GM23248 (cell line): ENCODE results near the gene CPLANE1. TPM values are rescaled to one million over a fixed set of nuclear protein-coding genes. Genes with fewer than 3 reads are reported as not detected.
"Not testable (repeated sequence)": the region's sequence is repeated elsewhere in the genome, so short reads cannot be mapped to it uniquely, and the experiment has no call there.

ENCODE experiments used
- DNase-seq: peaks from one replicate; pipeline ENCODE4 v3.0.0-alpha.2; 2015
- H2AFZ ChIP-seq: fragments of 200-600 bp; sonication (generic); 2 replicates; pipeline ENCODE4 v1.6.1; 2016; ENCODE audit warnings: antibody characterized with exemption
- H3F3A ChIP-seq: fragments of 200-600 bp; sonication (generic); 2 replicates; pipeline ENCODE4 v1.6.1; 2016; ENCODE audit warnings: mild to moderate bottlenecking, antibody characterized with exemption, mixed run types; ENCODE audit not compliant: insufficient read depth
- H3K27ac ChIP-seq: fragments of 200-600 bp; sonication (generic); 2 replicates; pipeline ENCODE4 v1.5.1; 2016; ENCODE audit warnings: mild to moderate bottlenecking
- H3K27me3 ChIP-seq: fragments of 200-600 bp; sonication (generic); replicated peaks from 2 replicates; pipeline ENCODE4 v1.6.1; 2016; ENCODE audit warnings: mild to moderate bottlenecking; ENCODE audit not compliant: insufficient read depth
- H3K36me3 ChIP-seq: fragments of 200-600 bp; sonication (generic); 2 replicates; pipeline ENCODE4 v1.6.1; 2016; ENCODE audit warnings: low read depth, mild to moderate bottlenecking
- H3K4me1 ChIP-seq: fragments of 200-600 bp; sonication (generic); 2 replicates; pipeline ENCODE4 v1.6.1; 2016; ENCODE audit warnings: mild to moderate bottlenecking; ENCODE audit not compliant: insufficient read depth
- H3K4me2 ChIP-seq: fragments of 200-600 bp; sonication (generic); one replicate; pipeline ENCODE4 v1.6.1; 2016; ENCODE audit warnings: mild to moderate bottlenecking; ENCODE audit not compliant: unreplicated experiment
- H3K4me3 ChIP-seq: fragments of 200-600 bp; sonication (generic); 2 replicates; pipeline ENCODE4 v1.5.1; 2016; ENCODE audit warnings: mild to moderate bottlenecking
- H3K79me2 ChIP-seq: fragments of 200-600 bp; sonication (generic); 2 replicates; pipeline ENCODE4 v1.6.1; 2016; ENCODE audit warnings: mild to moderate bottlenecking; ENCODE audit not compliant: insufficient read depth
- H3K9ac ChIP-seq: fragments of 200-600 bp; sonication (generic); 2 replicates; pipeline ENCODE4 v1.6.1; 2016; ENCODE audit warnings: mild to moderate bottlenecking
- H3K9me2 ChIP-seq: fragments of 200-600 bp; sonication (generic); 2 replicates; pipeline ENCODE4 v1.6.1; 2016; ENCODE audit warnings: mixed run types, mild to moderate bottlenecking, moderate library complexity; ENCODE audit not compliant: insufficient read depth
- H3K9me3 ChIP-seq: fragments of 200-600 bp; sonication (generic); one replicate; pipeline ENCODE4 v1.6.1; 2017; ENCODE audit warnings: low read depth
- H4K20me1 ChIP-seq: fragments of 200-600 bp; sonication (generic); 2 replicates; pipeline ENCODE4 v1.6.0; 2016; ENCODE audit not compliant: insufficient read depth
- EZH2 ChIP-seq: fragments of 200-600 bp; sonication (generic); IDR thresholded peaks from 2 replicates; pipeline ENCODE4 v1.6.1; 2018; ENCODE audit warnings: antibody characterized with exemption, mild to moderate bottlenecking; ENCODE audit not compliant: insufficient read depth, poor library complexity, severe bottlenecking
- EZH2phosphoT487 ChIP-seq: fragments of 200-600 bp; sonication (generic); IDR thresholded peaks from 2 replicates; pipeline ENCODE4 v1.6.1; 2018; ENCODE audit warnings: antibody characterized with exemption, moderate library complexity, mild to moderate bottlenecking, low read depth; ENCODE audit not compliant: insufficient read depth
- WGBS, 2 experiments: methylation state at CpG; one replicate each; pipeline ENCODE4 v1.1.6; 2015 to 2017; ENCODE audit warnings: low lambda C conversion rate in 2 of 2, low coverage in 1 of 2; ENCODE audit errors: missing lambda C conversion rate in 2 of 2; 5-methylcytosine and 5-hydroxymethylcytosine counted together
- in situ Hi-C: fragments of 300-500 bp; cut with MboI; formaldehyde crosslinking; loops from 2 replicates; pipeline ENCODE4 v1.15.0; 2020
- polyA plus RNA-seq: library from polyadenylated mRNA; unstranded; fragments of >200 nt; fragmentation: Nextera tagmentation; extraction: Ambion mirVana; gene quantifications from 2 replicates; pipeline ENCODE4 v1.2.1, GENCODE V29; 2016
- total RNA-seq: library from RNA; depleted of rRNA; stranded (reverse); fragments of >200 nt; shearing (Covaris generic); gene quantifications from 2 replicates; pipeline ENCODE4 v1.2.3, GENCODE V29; 2014

Gene CPLANE1
- total and polyA plus RNA-seq, 2 experiments from 2014 or later = 7.5 to 24.6 TPM

DNA sequence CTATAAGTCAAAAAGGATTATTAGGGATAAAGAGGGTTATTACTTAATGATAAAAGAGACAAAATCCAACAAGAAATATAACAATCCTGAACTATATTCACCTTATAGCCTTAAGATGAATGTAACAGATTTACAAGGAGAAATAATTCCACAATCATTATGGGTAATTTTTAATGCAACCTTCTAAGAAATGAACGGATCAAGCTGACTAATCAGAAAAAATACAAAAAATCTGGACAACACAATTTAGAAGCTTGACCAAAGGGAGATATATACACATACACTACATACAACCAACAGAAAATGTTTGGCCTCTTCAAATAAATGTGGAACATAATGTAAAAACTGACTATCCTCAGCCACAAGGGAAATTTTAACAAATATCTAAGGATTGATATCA lies 102.3 kb downstream of the CPLANE1 start:
- Histone ChIP-seq H2AFZ (no peak overlapping the region), H3F3A (no peaks in the 10 kb centered on the region), H3K4me2 (no peak overlapping the region), H3K36me3 (peaks cover 39% of the 10 kb centered on the region), H3K4me1 (no peaks in the 10 kb centered on the region), H3K27me3 (no peaks in the 10 kb centered on the region), H3K4me3 (no peak overlapping the region), H3K9me3 (no peaks in the 10 kb centered on the region), H3K9ac (no peak overlapping the region), H4K20me1 (no peaks in the 10 kb centered on the region), H3K27ac (no peak overlapping the region), H3K9me2 (no peaks in the 10 kb centered on the region), H3K79me2 (no peaks in the 10 kb centered on the region)
- TF ChIP-seq EZH2phosphoT487 (no peak), EZH2 (no peak)
- no peak for DNase-seq
- in situ Hi-C loops = no loop called here
- 93 to 100% methylated on average over 1 of the region's 1 CpG for WGBS, 2 experiments

DNA sequence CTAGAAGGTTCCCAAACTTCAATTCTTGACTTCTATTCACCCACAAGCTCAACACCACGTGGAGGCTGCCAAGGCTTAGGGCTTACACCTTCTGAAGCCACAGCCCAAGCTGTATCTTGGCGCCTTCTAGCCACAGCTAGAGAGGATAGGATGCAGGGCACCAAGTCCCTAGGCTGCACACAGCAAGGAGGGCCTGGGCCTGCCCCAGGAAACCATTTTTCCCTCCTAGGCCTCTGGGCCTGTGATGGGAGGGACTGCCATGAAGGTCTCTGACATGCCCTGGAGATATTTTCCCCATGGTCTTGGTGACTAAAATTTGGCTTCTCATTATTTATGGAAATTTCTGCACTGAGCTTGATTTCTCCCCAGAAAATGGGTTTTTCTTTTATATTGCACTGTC lies 112.5 kb downstream of the CPLANE1 start:
- H3K4me1 ChIP-seq = no peaks in the 10 kb centered on the region; the same call in 1 of the 2 replicates
- H3K27me3 ChIP-seq = no peaks in the 10 kb centered on the region
- H3K36me3 ChIP-seq = peaks cover 27% of the 10 kb centered on the region; the same call in 1 of the 2 replicates
- no peaks in the 10 kb centered on the region for H4K20me1 ChIP-seq
- H3K9ac ChIP-seq = no peak overlapping the region
- H3K4me3 ChIP-seq = no peak overlapping the region
- no peak overlapping the region for H3K4me2 ChIP-seq
- TF ChIP-seq EZH2phosphoT487 (no peak), EZH2 (no peak)
- no peaks in the 10 kb centered on the region for H3F3A ChIP-seq
- no peaks in the 10 kb centered on the region for H3K9me2 ChIP-seq
- no peak overlapping the region for H3K27ac ChIP-seq
- in situ Hi-C loops = no loop called here
- no peaks in the 10 kb centered on the region for H3K9me3 ChIP-seq
- no peak for DNase-seq
- H2AFZ ChIP-seq = no peak overlapping the region
- H3K79me2 ChIP-seq = no peaks in the 10 kb centered on the region
- 93 to 100% methylated on average over 2 of the region's 2 CpGs for WGBS, 2 experiments

DNA sequence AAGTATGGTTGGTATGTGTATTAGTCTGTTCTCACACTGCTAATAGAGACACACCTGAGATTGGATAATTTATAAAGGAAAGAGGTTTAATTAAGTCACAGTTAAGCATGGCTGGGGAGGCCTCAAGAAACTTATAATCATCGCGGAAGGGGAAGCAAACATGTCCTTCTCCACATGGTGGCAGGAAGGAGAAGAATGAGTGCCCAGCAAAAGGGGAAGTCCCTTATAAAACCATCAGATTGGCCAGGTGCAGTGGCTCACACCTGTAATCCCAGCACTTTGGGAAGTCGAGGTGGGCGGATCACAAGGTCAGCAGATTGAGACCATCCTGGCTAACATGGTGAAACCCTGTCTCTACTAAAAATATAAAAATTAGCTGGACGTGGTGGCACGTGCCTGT lies 113.9 kb downstream of the CPLANE1 start:
- H3K27ac ChIP-seq, H3K79me2 ChIP-seq, H4K20me1 ChIP-seq, DNase-seq, H3K9me2 ChIP-seq, H3K27me3 ChIP-seq, in situ Hi-C loops, H3K4me2 ChIP-seq, H3K4me1 ChIP-seq, H3K9ac ChIP-seq, H3K4me3 ChIP-seq, H3F3A ChIP-seq, H2AFZ ChIP-seq, H3K9me3 ChIP-seq: not testable (repeated sequence)
- H3K36me3 ChIP-seq = peaks cover 20% of the 10 kb centered on the region; the same call in 1 of the 2 replicates
- 95 to 97% methylated on average over 6 of the region's 6 CpGs for WGBS, 2 experiments

DNA sequence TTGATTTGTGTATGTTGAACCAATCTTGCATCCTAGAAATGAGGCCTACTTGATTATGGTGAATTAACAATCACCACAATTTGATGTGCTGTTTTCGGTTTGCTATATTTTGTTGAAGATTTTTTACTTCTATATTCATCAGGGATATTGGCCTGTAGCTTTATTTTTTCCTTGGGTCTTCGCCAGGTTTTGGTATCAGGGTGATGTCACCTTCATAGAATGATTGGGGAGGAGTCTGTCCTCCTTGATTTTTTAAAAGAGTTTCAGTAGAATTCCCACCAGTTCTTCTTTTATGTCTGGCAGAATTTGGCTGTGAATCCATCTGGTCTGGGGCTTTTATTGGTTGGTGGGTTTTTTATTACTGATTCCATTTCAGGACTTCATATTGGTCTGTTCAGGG lies 115.2 kb downstream of the CPLANE1 start:
- no peaks in the 10 kb centered on the region for H4K20me1 ChIP-seq
- no peaks in the 10 kb centered on the region for H3K9me2 ChIP-seq
- no peaks in the 10 kb centered on the region for H3F3A ChIP-seq
- no peaks in the 10 kb centered on the region; the same call in 1 of the 2 replicates for H3K4me1 ChIP-seq
- no peaks in the 10 kb centered on the region for H3K9me3 ChIP-seq
- no peaks in the 10 kb centered on the region for H3K27me3 ChIP-seq
- H3K79me2 ChIP-seq = no peaks in the 10 kb centered on the region
- WGBS, 2 experiments = 93 to 94% methylated on average over 2 of the region's 2 CpGs
- no peak overlapping the region for H3K4me2 ChIP-seq
- H2AFZ ChIP-seq = no peak overlapping the region
- no peak overlapping the region for H3K27ac ChIP-seq
- peaks cover 24% of the 10 kb centered on the region for H3K36me3 ChIP-seq
- in situ Hi-C loops = no loop called here
- TF ChIP-seq EZH2phosphoT487 = no peak
- peak; percentile 41 for DNase-seq
- no peak overlapping the region for H3K9ac ChIP-seq
- H3K4me3 ChIP-seq = no peak overlapping the region

DNA sequence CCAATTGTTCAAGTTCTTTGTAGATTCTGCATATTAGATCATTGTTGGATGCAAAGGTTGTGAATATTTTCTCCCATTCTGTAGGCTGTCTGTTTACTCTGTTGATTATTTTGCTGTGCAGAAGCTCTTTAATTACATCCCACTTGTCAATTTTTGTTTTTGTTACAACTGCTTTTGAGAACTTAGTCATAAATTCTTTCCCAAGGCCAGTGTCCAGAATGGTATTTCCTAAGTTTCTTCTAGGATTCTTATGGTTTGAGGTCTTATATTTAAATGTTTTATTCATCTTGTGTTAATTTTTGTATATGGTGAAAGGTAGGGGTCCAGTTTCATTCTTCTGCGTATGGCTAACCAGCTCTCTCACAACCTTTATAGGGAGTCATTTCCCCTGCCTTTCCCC lies 116.5 kb downstream of the CPLANE1 start:
- Histone ChIP-seq H3K9me3 (no peaks in the 10 kb centered on the region), H3F3A (no peaks in the 10 kb centered on the region), H3K9me2 (no peaks in the 10 kb centered on the region), H3K36me3 (peaks cover 21% of the 10 kb centered on the region), H3K9ac (no peak overlapping the region), H3K4me3 (no peak overlapping the region), H3K79me2 (no peaks in the 10 kb centered on the region), H3K27ac (no peak overlapping the region), H3K4me1 (no peaks in the 10 kb centered on the region; the same call in 1 of the 2 replicates), H2AFZ (no peak overlapping the region), H3K4me2 (no peak overlapping the region), H3K27me3 (no peaks in the 10 kb centered on the region), H4K20me1 (no peaks in the 10 kb centered on the region)
- TF ChIP-seq EZH2phosphoT487 = no peak
- TF ChIP-seq EZH2 = no peak
- in situ Hi-C loops = no loop called here
- DNase-seq = no peak
- WGBS, 2 experiments = 94 to 96% methylated on average over 1 of the region's 1 CpG
